ENCODE measurements around the gene WDR89.
A peak's percentile ranks its signal among the peaks of the same experiment; 100 is the strongest.
"Not testable (repeated sequence)": the region's sequence is repeated elsewhere in the genome, so short reads cannot be mapped to it uniquely, and the experiment has no call there.

WDR89 gene

DNA sequence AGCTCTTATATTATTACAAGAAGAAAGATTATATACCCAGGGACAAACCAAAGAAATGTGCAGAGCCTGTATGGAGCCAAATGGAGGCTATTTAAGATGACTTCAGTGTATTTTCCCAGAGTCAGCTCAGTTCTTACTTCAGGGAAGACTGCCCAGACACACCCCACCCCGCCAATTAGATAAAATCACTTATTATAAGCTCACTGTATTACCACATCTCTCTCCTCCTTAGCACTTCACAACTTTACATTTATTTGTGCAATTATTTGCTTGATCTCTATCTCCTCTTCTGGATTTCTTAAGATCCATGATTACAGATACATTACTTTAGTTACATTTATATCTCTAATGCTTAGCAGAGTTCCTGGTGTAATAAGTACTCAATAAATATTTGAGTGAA, 24.7 kb upstream of the WDR89 start:
- H3K4me1 Mint-ChIP-seq: no peaks in the 10 kb centered on the region
- CTCF ChIA-PET: interaction anchor here (0.7 to 1.0 kb wide), 2 partner anchors 13 to 16 kb away, joined by 3 read pairs; no protein-coding TSS in a partner anchor
- no peaks in the 10 kb centered on the region for H3K27me3 Mint-ChIP-seq
- no peak overlapping the region for H3K4me3 Mint-ChIP-seq
- H3K9me3 Mint-ChIP-seq: no peaks in the 10 kb centered on the region
- DNase-seq: no peak
- H3K36me3 Mint-ChIP-seq: no peaks in the 10 kb centered on the region
- H3K27ac Mint-ChIP-seq: no peak overlapping the region

DNA sequence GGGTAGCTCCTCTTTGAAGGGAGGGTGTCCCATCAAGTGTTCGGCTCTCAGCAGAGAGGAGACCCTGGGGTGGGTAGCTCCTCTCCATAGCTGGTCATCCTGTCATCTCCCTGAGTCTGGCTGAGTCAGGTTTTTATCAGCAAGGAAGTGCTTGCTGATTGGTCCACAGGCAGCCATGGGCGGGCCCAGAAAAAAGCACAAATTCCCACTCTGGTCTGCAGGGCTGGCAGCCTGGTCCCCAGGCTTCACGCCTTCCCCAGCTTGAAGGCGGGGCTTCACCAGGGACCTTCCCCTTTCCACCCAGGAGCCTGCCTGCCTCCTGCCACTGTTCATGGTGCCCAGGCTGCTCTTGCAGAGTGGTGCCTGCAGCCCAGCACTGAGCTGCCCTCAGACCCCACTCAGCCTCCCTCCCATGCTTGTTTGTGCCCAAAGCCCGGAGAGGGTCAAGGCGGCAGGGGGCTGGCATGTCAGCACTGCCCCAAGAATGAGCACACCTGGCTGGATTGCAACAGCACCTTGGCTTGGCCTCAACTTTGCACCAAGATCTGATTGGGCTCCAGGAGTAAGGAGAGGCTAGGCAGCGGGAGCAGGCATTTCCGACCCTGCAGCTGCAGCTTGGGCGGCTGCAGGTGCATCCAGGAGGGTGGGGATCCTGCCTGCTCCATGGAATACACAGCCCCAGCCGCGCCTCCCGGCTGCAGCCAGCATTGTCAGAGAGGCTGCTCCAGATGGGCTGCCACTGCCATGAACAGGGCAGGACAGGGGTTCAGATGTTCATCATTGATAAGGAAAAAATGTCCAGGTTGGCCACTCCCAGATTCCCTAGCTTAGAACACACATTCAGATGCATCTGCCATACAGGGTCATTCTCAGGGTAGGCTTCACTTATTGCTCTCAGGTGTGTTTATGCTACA, 22.0 kb upstream of the WDR89 start:
- H3K27ac Mint-ChIP-seq: no peak overlapping the region
- no peaks in the 10 kb centered on the region for H3K4me1 Mint-ChIP-seq
- no peaks in the 10 kb centered on the region for H3K9me3 Mint-ChIP-seq
- CTCF ChIA-PET: no interaction called here
- DNase-seq: no peak
- H3K4me3 Mint-ChIP-seq: no peak overlapping the region
- no peaks in the 10 kb centered on the region for H3K27me3 Mint-ChIP-seq
- H3K36me3 Mint-ChIP-seq: peaks cover 3% of the 10 kb centered on the region

DNA sequence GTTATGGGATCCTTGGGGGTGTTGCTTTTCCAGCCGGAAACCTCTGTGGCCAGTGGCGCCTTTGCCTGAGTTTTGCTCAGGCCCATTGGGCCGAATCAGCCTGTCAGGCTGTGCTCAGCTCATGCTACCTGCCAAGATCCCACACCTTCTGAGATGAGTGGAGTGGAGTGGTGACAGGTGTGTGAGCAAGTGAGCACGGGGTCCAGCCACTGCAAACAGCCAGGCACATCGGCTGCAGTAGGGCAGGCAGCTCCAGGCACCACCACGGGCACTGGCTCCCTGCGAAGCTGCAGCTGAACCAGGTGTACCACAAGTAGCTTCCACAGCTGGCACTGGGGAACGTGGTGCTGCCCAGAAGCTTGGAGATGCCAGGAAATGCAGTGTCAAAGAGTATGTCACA, 21.1 kb upstream of the WDR89 start:
- DNase-seq: no peak
- Mint-ChIP-seq H3K27ac (no peak overlapping the region), H3K4me1 (no peaks in the 10 kb centered on the region), H3K27me3 (no peaks in the 10 kb centered on the region), H3K36me3 (peaks cover 3% of the 10 kb centered on the region), H3K9me3 (no peaks in the 10 kb centered on the region), H3K4me3 (no peak overlapping the region)
- CTCF ChIA-PET: no interaction called here

GRCh38 chr14:63661881-63662280, 20.2 kb upstream of the WDR89 start:
- DNase-seq, H3K36me3 Mint-ChIP-seq, H3K27ac Mint-ChIP-seq, CTCF ChIA-PET, H3K4me1 Mint-ChIP-seq, H3K4me3 Mint-ChIP-seq, H3K9me3 Mint-ChIP-seq, H3K27me3 Mint-ChIP-seq: not testable (repeated sequence)

GRCh38 chr14:63659726-63660125, 18.1 kb upstream of the WDR89 start:
- CTCF ChIA-PET: no interaction called here
- no peak overlapping the region for H3K4me3 Mint-ChIP-seq

DNA sequence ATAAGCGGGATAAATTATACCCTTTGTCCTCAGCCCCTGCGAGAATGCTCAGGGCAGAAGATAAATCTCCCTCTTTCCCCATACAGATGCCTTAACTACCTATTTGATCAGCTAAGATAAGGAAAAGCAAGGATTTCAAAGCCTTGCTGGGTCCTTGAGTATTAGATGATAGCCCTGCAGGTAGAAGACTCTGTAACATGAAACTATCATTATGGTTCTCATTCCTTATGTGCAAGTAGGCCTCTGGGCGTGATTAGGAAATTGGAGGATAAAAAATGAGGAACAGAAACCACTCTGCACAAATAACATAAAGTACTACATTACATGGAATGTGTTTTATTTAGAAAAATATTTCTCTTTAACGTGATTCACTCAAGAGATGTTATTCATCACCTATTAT, 14.5 kb upstream of the WDR89 start:
- Mint-ChIP-seq H3K4me1 (peaks cover 12% of the 10 kb centered on the region), H3K4me3 (no peak overlapping the region), H3K36me3 (peaks cover 12% of the 10 kb centered on the region), H3K27me3 (no peaks in the 10 kb centered on the region), H3K27ac (no peak overlapping the region), H3K9me3 (no peaks in the 10 kb centered on the region)
- DNase-seq: no peak
- CTCF ChIA-PET: no interaction called here

More at GRCh38 chr14:63659726-63660125, 18.1 kb upstream of the WDR89 start:
- Mint-ChIP-seq H3K27ac (no peak overlapping the region), H3K9me3 (no peaks in the 10 kb centered on the region), H3K27me3 (no peaks in the 10 kb centered on the region), H3K4me1 (no peaks in the 10 kb centered on the region), H3K36me3 (peaks cover 3% of the 10 kb centered on the region)
- no peak for DNase-seq

DNA sequence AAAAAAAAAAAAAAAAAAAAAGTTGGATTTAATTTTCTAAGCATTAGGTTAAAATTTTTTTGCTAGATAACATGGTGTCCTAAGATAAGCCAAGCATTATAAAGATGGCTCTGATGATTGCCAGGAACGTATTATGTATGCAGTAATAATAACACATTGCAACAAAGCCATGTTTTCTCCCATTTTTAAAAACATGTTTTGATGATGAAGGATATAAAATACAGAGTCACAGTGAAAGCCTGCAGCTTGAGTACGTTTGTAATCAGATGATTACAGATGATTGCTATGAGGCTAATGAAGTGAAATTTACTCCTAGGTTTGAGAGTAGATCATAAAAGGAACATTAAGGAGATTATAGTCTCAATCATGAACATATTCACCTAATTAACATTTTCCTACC, 13.3 kb upstream of the WDR89 start:
- CTCF ChIA-PET: no interaction called here
- DNase-seq: no peak
- Mint-ChIP-seq H3K4me1 (peaks cover 21% of the 10 kb centered on the region), H3K4me3 (no peak overlapping the region), H3K27me3 (no peaks in the 10 kb centered on the region), H3K9me3 (no peaks in the 10 kb centered on the region), H3K36me3 (peaks cover 15% of the 10 kb centered on the region), H3K27ac (no peak overlapping the region)

- Mint-ChIP-seq H3K36me3 (peaks cover 16% of the 10 kb centered on the region), H3K4me1 (peaks cover 26% of the 10 kb centered on the region), H3K9me3 (no peaks in the 10 kb centered on the region), H3K27ac (no peak overlapping the region), H3K27me3 (no peaks in the 10 kb centered on the region), H3K4me3 (no peak overlapping the region)
- CTCF ChIA-PET: no interaction called here
- DNase-seq: no peak
These were observed 12.7 kb upstream of the WDR89 start for GRCh38 chr14:63654346-63654745.

- H3K27me3 Mint-ChIP-seq: no peaks in the 10 kb centered on the region
- DNase-seq: no peak
- H3K4me3 Mint-ChIP-seq: no peak overlapping the region
- CTCF ChIA-PET: no interaction called here
- H3K9me3 Mint-ChIP-seq: no peaks in the 10 kb centered on the region
- no peak overlapping the region for H3K27ac Mint-ChIP-seq
- peaks cover 26% of the 10 kb centered on the region for H3K4me1 Mint-ChIP-seq
- peaks cover 19% of the 10 kb centered on the region for H3K36me3 Mint-ChIP-seq
These were observed 10.7 kb upstream of the WDR89 start for GRCh38 chr14:63652406-63652805.

DNA sequence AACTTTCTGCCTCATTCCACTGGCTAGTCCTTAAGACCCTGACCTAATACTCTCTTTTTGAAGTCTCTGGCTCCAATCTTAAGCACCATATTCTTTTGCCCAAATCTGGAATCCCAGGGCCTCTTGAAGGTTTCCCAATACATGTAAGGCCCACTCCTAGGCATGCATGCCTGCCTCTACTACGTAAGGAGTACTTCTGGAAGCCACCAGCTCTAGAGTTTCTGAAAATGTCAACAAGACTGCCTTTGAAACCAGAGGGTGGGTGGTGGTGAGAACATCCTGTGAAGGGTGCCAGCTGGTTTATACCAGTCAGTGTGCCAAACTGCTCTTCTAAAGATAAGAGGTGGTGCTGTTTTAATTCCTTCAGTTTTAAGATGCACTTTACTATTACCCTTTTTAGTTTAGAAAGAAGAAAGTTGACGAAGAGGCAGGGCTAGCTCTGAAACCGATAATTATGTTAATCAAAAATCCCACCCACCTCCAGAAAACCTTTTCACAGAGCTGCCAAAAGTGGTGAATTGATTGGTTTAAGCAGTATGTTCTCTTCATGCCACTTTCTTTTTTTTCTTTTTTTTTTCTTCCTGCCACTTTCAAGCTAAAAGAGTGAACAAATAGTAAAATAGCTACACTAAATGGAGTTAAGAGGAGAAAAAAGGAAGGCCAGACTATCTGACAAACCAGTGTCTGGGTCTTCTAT, 8.7 kb upstream of the WDR89 start:
- Mint-ChIP-seq H3K36me3 (peaks cover 19% of the 10 kb centered on the region), H3K4me3 (peak overlapping the region; percentile 29), H3K9me3 (no peaks in the 10 kb centered on the region), H3K27me3 (no peaks in the 10 kb centered on the region), H3K27ac (peak overlapping the region; percentile 99), H3K4me1 (peaks cover 26% of the 10 kb centered on the region)
- CTCF ChIA-PET: interaction anchor here (1.2 to 1.4 kb wide), 3 partner anchors 10 to 262 kb away, joined by 3 read pairs; no protein-coding TSS in a partner anchor
- peak; percentile 72 for DNase-seq

GRCh38 chr14:63647696-63648410, 6.2 kb upstream of the WDR89 start:
- Mint-ChIP-seq H3K4me1 (peaks cover 31% of the 10 kb centered on the region), H3K27ac (no peak overlapping the region)
- CTCF ChIA-PET: interaction anchor here (1.1 to 1.4 kb wide), 3 partner anchors 15 to 123 kb away, joined by 3 to 5 read pairs (median 4); no protein-coding TSS in a partner anchor

DNA sequence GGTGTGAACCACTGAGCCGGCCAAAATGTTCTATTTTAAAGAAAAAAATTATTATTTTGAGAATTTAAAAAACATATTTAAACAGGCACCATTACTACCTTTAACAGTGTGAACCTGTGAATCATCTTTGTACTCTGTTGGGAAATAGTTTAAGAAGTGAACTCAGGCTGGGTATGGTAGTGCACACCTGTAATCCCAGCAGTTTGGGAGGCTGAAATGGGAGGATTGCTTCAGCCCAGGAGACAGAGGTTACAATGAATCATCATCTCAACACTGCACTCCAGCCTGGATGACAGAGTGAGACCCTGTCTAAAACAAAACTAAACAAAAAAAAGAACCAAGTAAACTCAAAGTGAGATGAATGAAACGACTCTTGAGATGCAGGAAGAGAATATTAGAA, 3.1 kb upstream of the WDR89 start:
- no peaks in the 10 kb centered on the region for H3K27me3 Mint-ChIP-seq
- DNase-seq: no peak
- no peak overlapping the region for H3K4me3 Mint-ChIP-seq
- CTCF ChIA-PET: interaction anchor here (2.3 kb wide), 1 partner anchor 125 kb away, joined by 10 read pairs; no protein-coding TSS in a partner anchor
- H3K27ac Mint-ChIP-seq: no peak overlapping the region
- H3K4me1 Mint-ChIP-seq: peaks cover 24% of the 10 kb centered on the region
- peaks cover 8% of the 10 kb centered on the region for H3K36me3 Mint-ChIP-seq
- no peaks in the 10 kb centered on the region for H3K9me3 Mint-ChIP-seq

More at GRCh38 chr14:63647696-63648410, 6.2 kb upstream of the WDR89 start:
- no peak for DNase-seq
- Mint-ChIP-seq H3K9me3 (no peaks in the 10 kb centered on the region), H3K36me3 (peaks cover 16% of the 10 kb centered on the region), H3K4me3 (no peak overlapping the region), H3K27me3 (no peaks in the 10 kb centered on the region)

DNA sequence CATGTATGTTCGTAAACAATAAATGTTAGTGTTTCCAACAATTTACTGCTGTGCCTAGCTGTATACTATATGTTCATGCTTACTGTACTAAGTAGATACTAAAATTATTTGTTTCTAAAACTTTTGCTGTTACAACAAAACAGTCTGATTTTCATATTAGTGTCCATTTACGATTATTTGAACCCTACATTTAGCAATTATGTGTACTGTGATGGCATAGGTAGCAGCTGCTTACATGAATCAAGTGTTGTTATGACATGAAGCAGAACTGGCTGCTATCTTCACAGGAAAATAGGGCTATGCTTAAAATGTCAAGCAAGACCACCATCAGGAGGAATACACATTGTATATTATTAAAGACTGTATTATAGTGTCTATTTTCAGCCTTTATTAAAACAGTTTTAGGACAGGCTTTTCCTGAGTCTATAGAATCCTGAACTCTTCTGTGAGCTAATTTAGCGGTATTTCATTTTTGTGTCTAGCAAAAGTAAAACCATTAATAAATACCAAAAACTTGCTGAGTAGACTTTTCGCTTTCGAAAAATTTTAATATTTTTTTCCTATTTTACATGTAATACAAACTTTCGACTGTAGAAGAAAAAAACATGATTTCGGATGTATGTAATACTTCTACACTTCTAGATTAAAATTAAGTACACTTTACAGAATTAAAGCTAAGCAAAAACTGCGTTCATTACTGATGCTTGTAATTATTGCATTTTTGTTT, 1.1 kb upstream of the WDR89 start:
- peak overlapping the region; percentile 77 for H3K4me3 Mint-ChIP-seq
- H3K9me3 Mint-ChIP-seq: no peaks in the 10 kb centered on the region
- CTCF ChIA-PET: interaction anchor here (1.0 to 2.3 kb wide), 4 partner anchors 10 to 254 kb away, joined by 3 to 10 read pairs (median 4); no protein-coding TSS in a partner anchor
- peak overlapping the region; percentile 93 for H3K27ac Mint-ChIP-seq
- DNase-seq: no peak
- peaks cover 35% of the 10 kb centered on the region for H3K4me1 Mint-ChIP-seq
- no peaks in the 10 kb centered on the region for H3K27me3 Mint-ChIP-seq
- H3K36me3 Mint-ChIP-seq: peaks cover 15% of the 10 kb centered on the region

Data from activated naive CD4-positive, alpha-beta T cell treated with anti-CD3 and anti-CD28 coated beads, Interleukin-2, amount 10 ng/mL, durations not matched to agents 7 days and 5 days (primary cell).